ENCODE data around the gene RPS27A. TPM values are rescaled to one million over a fixed set of nuclear protein-coding genes. Genes with fewer than 3 reads are reported as not detected.

RPS27A gene
- total and polyA plus RNA-seq, 2 experiments from 2014 or later = 775 to 1,144 TPM

DNA sequence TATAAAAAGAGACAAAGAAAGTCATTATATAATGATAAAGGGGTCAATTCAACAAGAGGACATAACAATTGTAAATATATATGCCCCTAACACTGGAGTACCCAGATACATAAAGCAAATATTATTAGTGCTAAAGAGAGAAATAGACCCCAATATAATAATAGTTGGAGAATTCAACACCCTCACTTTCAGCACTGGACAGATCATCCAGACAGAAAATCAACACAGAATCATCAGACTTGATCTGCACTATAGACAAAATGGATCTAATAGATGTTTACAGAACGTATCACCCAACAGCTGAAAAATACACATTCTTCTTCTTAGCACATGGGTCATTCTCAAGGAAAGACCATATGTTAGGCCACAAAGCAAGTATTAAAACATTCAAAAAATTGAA lies 32.1 kb upstream of the RPS27A start:
- DNase-seq = no peak
- in situ Hi-C loops (cut with MboI) = no loop called here
- Histone ChIP-seq H3K4me2 (ENCODE audit: unreplicated experiment) (no peak overlapping the region), H3K36me3 (ENCODE audit: low read depth) (peaks cover 16% of the 10 kb centered on the region; the same call in 1 of the 2 replicates), H2AFZ (no peak overlapping the region), H3K9me2 (ENCODE audit: insufficient read depth) (0 out of 2 replicates have a peak, but pooled peaks cover 5% of the 10 kb centered on the region), H3K9me3 (ENCODE audit: low read depth) (no peaks in the 10 kb centered on the region), H3K27ac (no peak overlapping the region), H3K4me1 (ENCODE audit: insufficient read depth) (no peaks in the 10 kb centered on the region), H4K20me1 (ENCODE audit: insufficient read depth) (no peaks in the 10 kb centered on the region), H3K79me2 (ENCODE audit: insufficient read depth) (no peaks in the 10 kb centered on the region), H3F3A (ENCODE audit: insufficient read depth) (no peaks in the 10 kb centered on the region), H3K9ac (no peak overlapping the region), H3K27me3 (replicated peaks; ENCODE audit: insufficient read depth) (no peaks in the 10 kb centered on the region), H3K4me3 (no peak overlapping the region)
- 84 to 85% methylated on average over 1 of the region's 1 CpG for WGBS, 2 experiments (ENCODE audit: low coverage in 1 of 2, low lambda C conversion rate in 2 of 2, missing lambda C conversion rate in 2 of 2)
- no peak for TF ChIP-seq EZH2phosphoT487 (IDR thresholded peaks at IDR 0.05; ENCODE audit: insufficient read depth, low read depth)
- no peak for TF ChIP-seq EZH2 (IDR thresholded peaks at IDR 0.05; ENCODE audit: insufficient read depth, poor library complexity, severe bottlenecking)

DNA sequence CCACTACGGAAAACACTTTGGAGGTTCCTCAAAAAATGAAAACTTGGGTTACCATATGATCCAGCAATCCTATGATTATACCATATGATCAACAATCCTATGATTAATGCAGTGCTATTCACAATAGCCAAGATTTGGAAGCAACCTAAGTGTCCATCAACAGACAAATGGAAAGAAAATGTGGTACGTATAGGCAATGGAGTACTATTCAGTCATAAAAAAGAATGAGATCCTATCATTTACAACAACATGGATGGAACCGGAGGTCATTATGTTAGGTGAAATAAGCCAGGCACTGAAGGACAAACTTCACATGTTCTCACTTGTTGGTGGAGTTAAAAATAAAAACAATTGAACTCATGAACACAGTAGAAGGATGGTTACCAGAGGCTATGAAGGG lies 28.0 kb upstream of the RPS27A start:
- Histone ChIP-seq H3K4me3 (no peak overlapping the region), H4K20me1 (ENCODE audit: insufficient read depth) (no peaks in the 10 kb centered on the region), H3K4me2 (ENCODE audit: unreplicated experiment) (no peak overlapping the region), H3K9ac (no peak overlapping the region), H3K79me2 (ENCODE audit: insufficient read depth) (no peaks in the 10 kb centered on the region), H3K9me3 (ENCODE audit: low read depth) (no peaks in the 10 kb centered on the region), H3K9me2 (ENCODE audit: insufficient read depth) (0 out of 2 replicates have a peak, but pooled peaks cover 5% of the 10 kb centered on the region), H3K27me3 (replicated peaks; ENCODE audit: insufficient read depth) (no peaks in the 10 kb centered on the region), H3K36me3 (ENCODE audit: low read depth) (peaks cover 22% of the 10 kb centered on the region; the same call in 1 of the 2 replicates), H3K27ac (no peak overlapping the region), H2AFZ (no peak overlapping the region), H3F3A (ENCODE audit: insufficient read depth) (no peaks in the 10 kb centered on the region), H3K4me1 (ENCODE audit: insufficient read depth) (no peaks in the 10 kb centered on the region)
- 95 to 98% methylated on average over 3 of the region's 3 CpGs for WGBS, 2 experiments (ENCODE audit: low coverage in 1 of 2, low lambda C conversion rate in 2 of 2, missing lambda C conversion rate in 2 of 2)
- TF ChIP-seq EZH2 (IDR thresholded peaks at IDR 0.05; ENCODE audit: insufficient read depth, poor library complexity, severe bottlenecking) (no peak), EZH2phosphoT487 (IDR thresholded peaks at IDR 0.05; ENCODE audit: insufficient read depth, low read depth) (no peak)
- no peak for DNase-seq
- in situ Hi-C loops (cut with MboI) = no loop called here

DNA sequence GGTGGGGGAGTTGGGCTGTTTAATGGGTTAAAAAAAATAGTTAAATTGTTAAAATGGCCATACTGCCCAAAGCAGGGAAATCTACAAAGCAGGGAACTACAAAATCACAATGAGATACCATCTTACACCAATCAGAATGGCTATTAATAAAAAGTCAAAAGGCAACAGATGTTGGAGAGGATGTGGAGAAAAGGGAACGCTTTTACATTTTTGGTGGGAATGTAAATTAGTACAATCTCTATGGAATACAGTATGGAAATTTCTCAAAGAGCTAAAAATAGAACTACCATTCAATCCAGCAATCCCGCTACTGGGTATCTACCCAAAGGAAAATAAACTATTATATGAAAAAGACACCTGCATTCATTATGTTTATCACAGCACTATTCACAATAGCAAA lies 27.5 kb upstream of the RPS27A start:
- Histone ChIP-seq H2AFZ (no peak overlapping the region), H3K9ac (no peak overlapping the region), H3K36me3 (ENCODE audit: low read depth) (peaks cover 22% of the 10 kb centered on the region; the same call in 1 of the 2 replicates), H3K79me2 (ENCODE audit: insufficient read depth) (no peaks in the 10 kb centered on the region), H3K27ac (no peak overlapping the region), H3K9me2 (ENCODE audit: insufficient read depth) (0 out of 2 replicates have a peak, but pooled peaks cover 5% of the 10 kb centered on the region), H3K4me1 (ENCODE audit: insufficient read depth) (no peaks in the 10 kb centered on the region), H3K4me2 (ENCODE audit: unreplicated experiment) (no peak overlapping the region), H3K4me3 (no peak overlapping the region), H3F3A (ENCODE audit: insufficient read depth) (no peaks in the 10 kb centered on the region), H3K9me3 (ENCODE audit: low read depth) (no peaks in the 10 kb centered on the region), H4K20me1 (ENCODE audit: insufficient read depth) (no peaks in the 10 kb centered on the region), H3K27me3 (replicated peaks; ENCODE audit: insufficient read depth) (no peaks in the 10 kb centered on the region)
- WGBS, 2 experiments (ENCODE audit: low coverage in 1 of 2, low lambda C conversion rate in 2 of 2, missing lambda C conversion rate in 2 of 2) = 91 to 96% methylated on average over 2 of the region's 2 CpGs
- no peak for TF ChIP-seq EZH2 (IDR thresholded peaks at IDR 0.05; ENCODE audit: insufficient read depth, poor library complexity, severe bottlenecking)
- TF ChIP-seq EZH2phosphoT487 (IDR thresholded peaks at IDR 0.05; ENCODE audit: insufficient read depth, low read depth) = no peak
- no peak for DNase-seq
- in situ Hi-C loops (cut with MboI) = no loop called here

DNA sequence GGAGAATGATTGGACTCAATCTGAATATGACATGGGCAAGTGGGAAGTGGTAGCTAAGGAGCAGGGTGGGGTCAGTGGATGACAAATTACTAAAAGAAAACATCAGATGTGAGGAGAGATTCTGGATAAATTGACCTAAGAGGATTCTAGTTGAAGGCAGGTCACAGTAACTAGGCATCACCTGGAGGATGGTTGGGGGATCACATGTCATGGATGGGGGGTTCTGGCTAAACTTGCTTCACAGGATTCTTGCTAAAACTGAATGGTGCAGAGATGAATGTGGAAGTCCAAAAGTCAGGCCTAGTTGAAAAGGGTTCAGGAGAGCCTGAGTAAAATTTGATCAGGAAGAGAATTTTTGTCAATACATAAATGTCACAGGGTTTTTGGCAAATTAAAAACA lies 18.7 kb upstream of the RPS27A start:
- in situ Hi-C loops (cut with MboI) = no loop called here
- Histone ChIP-seq H3K79me2 (ENCODE audit: insufficient read depth) (no peaks in the 10 kb centered on the region), H4K20me1 (ENCODE audit: insufficient read depth) (no peaks in the 10 kb centered on the region), H3K36me3 (ENCODE audit: low read depth) (no peaks in the 10 kb centered on the region), H3K4me3 (no peak overlapping the region), H2AFZ (no peak overlapping the region), H3K4me1 (ENCODE audit: insufficient read depth) (no peaks in the 10 kb centered on the region), H3F3A (ENCODE audit: insufficient read depth) (no peaks in the 10 kb centered on the region), H3K9me2 (ENCODE audit: insufficient read depth) (no peaks in the 10 kb centered on the region), H3K9me3 (ENCODE audit: low read depth) (no peaks in the 10 kb centered on the region), H3K27me3 (replicated peaks; ENCODE audit: insufficient read depth) (no peaks in the 10 kb centered on the region), H3K27ac (no peak overlapping the region), H3K4me2 (ENCODE audit: unreplicated experiment) (no peak overlapping the region), H3K9ac (no peak overlapping the region)
- TF ChIP-seq EZH2phosphoT487 (IDR thresholded peaks at IDR 0.05; ENCODE audit: insufficient read depth, low read depth) = no peak
- TF ChIP-seq EZH2 (IDR thresholded peaks at IDR 0.05; ENCODE audit: insufficient read depth, poor library complexity, severe bottlenecking) = no peak
- no peak for DNase-seq

All from GM23248 (cell line).